ENCODE data around the gene EN2. TPM values are rescaled to one million over a fixed set of nuclear protein-coding genes. Genes with fewer than 3 reads are reported as not detected.

EN2 gene
- total and polyA plus RNA-seq, 2 donors (not counting 1 experiment from before 2014, with no cell fraction given), result not detected

Other genes with a start within 250 kb of the EN2 start
- gene INSIG1, start 160.3 kb upstream of the EN2 start, total RNA-seq, result 52.9 and 56.2 TPM in 2 replicates
- 32.2 and 100 TPM in 2 replicates for gene INSIG1, start 160.3 kb upstream of the EN2 start, polyA plus RNA-seq
- gene CNPY1, start 88.4 kb downstream of the EN2 start, total RNA-seq, result not detected in 2 replicates
- gene CNPY1, start 88.4 kb downstream of the EN2 start, polyA plus RNA-seq, result not detected in 2 replicates
- gene RBM33, start 186.5 kb downstream of the EN2 start, total RNA-seq, result 185 and 189 TPM in 2 replicates
- gene RBM33, start 186.5 kb downstream of the EN2 start, polyA plus RNA-seq, result 33.5 and 42.3 TPM in 2 replicates